ENCODE results near the gene FAM120AOS. TPM values are rescaled to one million over a fixed set of nuclear protein-coding genes. Genes with fewer than 3 reads are reported as not detected.

The FAM120AOS gene
- polyA plus RNA-seq, 1 of the 3 experiments (the other 2 are of a cell fraction), result 30.1 TPM

DNA sequence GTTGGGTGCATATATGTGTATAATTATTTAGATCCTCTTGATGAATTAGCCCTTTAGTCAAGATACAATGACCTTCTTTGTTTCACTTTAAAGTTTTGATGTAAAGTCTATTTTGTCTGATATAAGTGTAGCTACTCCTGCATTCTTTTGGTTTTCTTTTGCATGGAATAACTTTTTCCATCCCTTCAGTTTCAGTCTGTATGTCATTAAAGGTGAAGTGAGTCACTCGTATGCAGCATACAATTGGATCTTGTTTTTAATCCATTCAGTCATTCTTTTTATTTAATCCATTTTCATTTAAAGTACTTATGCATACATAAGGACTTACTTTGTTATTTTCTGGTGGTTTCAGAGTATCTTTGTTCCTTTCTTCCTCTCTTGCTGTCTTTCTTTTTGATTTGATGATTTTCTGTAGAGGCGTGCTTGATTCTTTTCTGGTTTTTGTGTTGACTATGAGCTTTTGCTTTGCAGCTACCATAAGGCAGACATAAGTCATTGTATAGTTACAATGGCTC lies 38.1 kb downstream of the FAM120AOS start:
- H3K27me3 ChIP-seq (ENCODE audit: insufficient read depth), result no peaks in the 10 kb centered on the region
- no peak overlapping the region for H2AFZ ChIP-seq (ENCODE audit: low read depth)
- no peak for DNase-seq

DNA sequence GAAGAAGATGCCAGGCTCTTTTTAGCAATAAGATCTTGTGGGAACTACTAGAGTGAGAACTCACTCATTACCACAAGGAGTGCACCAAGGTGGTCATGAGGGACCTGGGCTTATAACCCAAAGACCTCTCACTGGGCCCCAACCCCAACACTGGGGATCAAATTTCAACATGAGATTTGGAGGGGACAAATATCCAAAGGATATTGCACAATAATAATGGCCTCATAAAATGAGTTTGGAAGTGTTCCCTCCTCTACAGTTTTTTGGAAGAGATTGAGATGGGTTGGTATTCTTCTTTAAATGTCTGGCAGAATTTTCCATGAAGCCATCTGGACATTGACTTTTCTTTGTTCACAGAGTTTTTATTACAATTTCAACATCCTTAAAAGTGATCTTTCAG lies 39.9 kb downstream of the FAM120AOS start:
- POLR2A ChIA-PET, result no interaction called here
- Histone ChIP-seq H3F3A (replicated peaks; ENCODE audit: insufficient read depth) (no peaks in the 10 kb centered on the region), H3K4me1 (ENCODE audit: control insufficient read depth in 1 of 2, insufficient read depth in 2 of 2, low read depth in 1 of 2, low read length in 1 of 2) (no peaks in the 10 kb centered on the region), H3K9me2 (no peaks in the 10 kb centered on the region), H3K9ac (no peak overlapping the region), H3K36me3 (replicated peaks in 1 of 2; ENCODE audit: control insufficient read depth in 1 of 2, insufficient read depth in 2 of 2, low read length in 1 of 2) (no peaks in the 10 kb centered on the region), H3K27me3 (ENCODE audit: insufficient read depth) (no peaks in the 10 kb centered on the region), H4K20me1 (ENCODE audit: insufficient read depth) (no peaks in the 10 kb centered on the region), H3K4me3 (ENCODE audit: low read depth in 2 of 2, low read length in 1 of 2) (no peak overlapping the region), H2AFZ (ENCODE audit: low read depth) (no peak overlapping the region), H3K27ac (ENCODE audit: low read depth in 2 of 2, low read length in 1 of 2) (no peak overlapping the region), H3K4me2 (no peak overlapping the region), H3K9me3 (no peaks in the 10 kb centered on the region), H3K79me2 (ENCODE audit: insufficient read depth) (no peaks in the 10 kb centered on the region)
- TF ChIP-seq TAF1 (IDR thresholded peaks at IDR 0.05; ENCODE audit: borderline replicate concordance, low read depth, low read length) (no peak), RAD21 (IDR thresholded peaks at IDR 0.05; ENCODE audit: low read length) (no peak), JUND (IDR thresholded peaks at IDR 0.05) (no peak), CHD2 (IDR thresholded peaks at IDR 0.05; ENCODE audit: low read length, partially characterized antibody) (no peak), POLR2AphosphoS5 (IDR thresholded peaks at IDR 0.05; ENCODE audit: low read depth, low read length) (no peak), FOXJ3 (CRISPR knock-in tag; IDR thresholded peaks at IDR 0.05) (no peak), RFX5 (IDR thresholded peaks at IDR 0.05; ENCODE audit: low read length) (no peak), GABPA (IDR thresholded peaks at IDR 0.05; ENCODE audit: low read depth) (no peak), MXI1 (IDR thresholded peaks at IDR 0.05; ENCODE audit: low read depth, low read length) (no peak), FOSL2 (IDR thresholded peaks at IDR 0.05; ENCODE audit: borderline replicate concordance, low read depth) (no peak)
- TF ChIP-seq, protein P1, sequence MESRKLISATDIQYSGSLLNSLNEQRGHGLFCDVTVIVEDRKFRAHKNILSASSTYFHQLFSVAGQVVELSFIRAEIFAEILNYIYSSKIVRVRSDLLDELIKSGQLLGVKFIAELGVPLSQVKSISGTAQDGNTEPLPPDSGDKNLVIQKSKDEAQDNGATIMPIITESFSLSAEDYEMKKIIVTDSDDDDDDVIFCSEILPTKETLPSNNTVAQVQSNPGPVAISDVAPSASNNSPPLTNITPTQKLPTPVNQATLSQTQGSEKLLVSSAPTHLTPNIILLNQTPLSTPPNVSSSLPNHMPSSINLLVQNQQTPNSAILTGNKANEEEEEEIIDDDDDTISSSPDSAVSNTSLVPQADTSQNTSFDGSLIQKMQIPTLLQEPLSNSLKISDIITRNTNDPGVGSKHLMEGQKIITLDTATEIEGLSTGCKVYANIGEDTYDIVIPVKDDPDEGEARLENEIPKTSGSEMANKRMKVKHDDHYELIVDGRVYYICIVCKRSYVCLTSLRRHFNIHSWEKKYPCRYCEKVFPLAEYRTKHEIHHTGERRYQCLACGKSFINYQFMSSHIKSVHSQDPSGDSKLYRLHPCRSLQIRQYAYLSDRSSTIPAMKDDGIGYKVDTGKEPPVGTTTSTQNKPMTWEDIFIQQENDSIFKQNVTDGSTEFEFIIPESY (IDR thresholded peaks at IDR 0.05; ENCODE audit: borderline replicate concordance, low read depth), result no peak
- TF ChIP-seq, protein P2, sequence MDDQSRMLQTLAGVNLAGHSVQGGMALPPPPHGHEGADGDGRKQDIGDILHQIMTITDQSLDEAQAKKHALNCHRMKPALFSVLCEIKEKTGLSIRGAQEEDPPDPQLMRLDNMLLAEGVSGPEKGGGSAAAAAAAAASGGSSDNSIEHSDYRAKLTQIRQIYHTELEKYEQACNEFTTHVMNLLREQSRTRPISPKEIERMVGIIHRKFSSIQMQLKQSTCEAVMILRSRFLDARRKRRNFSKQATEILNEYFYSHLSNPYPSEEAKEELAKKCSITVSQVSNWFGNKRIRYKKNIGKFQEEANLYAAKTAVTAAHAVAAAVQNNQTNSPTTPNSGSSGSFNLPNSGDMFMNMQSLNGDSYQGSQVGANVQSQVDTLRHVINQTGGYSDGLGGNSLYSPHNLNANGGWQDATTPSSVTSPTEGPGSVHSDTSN (IDR thresholded peaks at IDR 0.05), result no peak
- TF ChIP-seq, protein P3, sequence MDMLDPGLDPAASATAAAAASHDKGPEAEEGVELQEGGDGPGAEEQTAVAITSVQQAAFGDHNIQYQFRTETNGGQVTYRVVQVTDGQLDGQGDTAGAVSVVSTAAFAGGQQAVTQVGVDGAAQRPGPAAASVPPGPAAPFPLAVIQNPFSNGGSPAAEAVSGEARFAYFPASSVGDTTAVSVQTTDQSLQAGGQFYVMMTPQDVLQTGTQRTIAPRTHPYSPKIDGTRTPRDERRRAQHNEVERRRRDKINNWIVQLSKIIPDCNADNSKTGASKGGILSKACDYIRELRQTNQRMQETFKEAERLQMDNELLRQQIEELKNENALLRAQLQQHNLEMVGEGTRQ (IDR thresholded peaks at IDR 0.05; ENCODE audit: borderline replicate concordance, low read depth, low read length), result no peak
- CTCF ChIA-PET, result no interaction called here
- DNase-seq, result no peak

More for the DNA sequence above, 38.1 kb downstream of the FAM120AOS start:
- Histone ChIP-seq H3F3A (replicated peaks; ENCODE audit: insufficient read depth) (no peaks in the 10 kb centered on the region), H3K79me2 (ENCODE audit: insufficient read depth) (no peaks in the 10 kb centered on the region), H3K9ac (no peak overlapping the region), H3K4me1 (ENCODE audit: control insufficient read depth in 1 of 2, insufficient read depth in 2 of 2, low read depth in 1 of 2, low read length in 1 of 2) (no peaks in the 10 kb centered on the region), H3K27ac (ENCODE audit: low read depth in 2 of 2, low read length in 1 of 2) (no peak overlapping the region), H3K4me2 (no peak overlapping the region), H3K4me3 (ENCODE audit: low read depth in 2 of 2, low read length in 1 of 2) (no peak overlapping the region), H3K9me2 (no peaks in the 10 kb centered on the region), H3K9me3 (no peaks in the 10 kb centered on the region), H3K36me3 (replicated peaks in 1 of 2; ENCODE audit: control insufficient read depth in 1 of 2, insufficient read depth in 2 of 2, low read length in 1 of 2) (no peaks in the 10 kb centered on the region), H4K20me1 (ENCODE audit: insufficient read depth) (no peaks in the 10 kb centered on the region)
- 31% methylated on average over 2 of the region's 2 CpGs for WGBS (ENCODE audit: low lambda C conversion rate)
- TF ChIP-seq, protein P4, sequence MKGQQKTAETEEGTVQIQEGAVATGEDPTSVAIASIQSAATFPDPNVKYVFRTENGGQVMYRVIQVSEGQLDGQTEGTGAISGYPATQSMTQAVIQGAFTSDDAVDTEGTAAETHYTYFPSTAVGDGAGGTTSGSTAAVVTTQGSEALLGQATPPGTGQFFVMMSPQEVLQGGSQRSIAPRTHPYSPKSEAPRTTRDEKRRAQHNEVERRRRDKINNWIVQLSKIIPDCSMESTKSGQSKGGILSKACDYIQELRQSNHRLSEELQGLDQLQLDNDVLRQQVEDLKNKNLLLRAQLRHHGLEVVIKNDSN (IDR thresholded peaks at IDR 0.05; ENCODE audit: borderline replicate concordance, low read depth), result no peak
- TF ChIP-seq CHD2 (IDR thresholded peaks at IDR 0.05; ENCODE audit: low read length, partially characterized antibody) (no peak), FOSL2 (IDR thresholded peaks at IDR 0.05; ENCODE audit: borderline replicate concordance, low read depth) (no peak), TAF1 (IDR thresholded peaks at IDR 0.05; ENCODE audit: borderline replicate concordance, low read depth, low read length) (no peak), TEAD4 (IDR thresholded peaks at IDR 0.05; ENCODE audit: borderline replicate concordance, insufficient read depth) (no peak)
- CTCF ChIA-PET, result interaction anchor here (0.7 to 0.9 kb wide), 2 partner anchors 12 kb away, joined by 3 read pairs; no protein-coding TSS in a partner anchor
- POLR2A ChIA-PET, result no interaction called here
